HAP-1 (cell line): ENCODE results near the gene TRERF1.

ENCODE experiments used
- DNase-seq, 2 experiments: peaks; one replicate each; pipeline ENCODE4 v3.0.0-alpha.2; 2016 to 2020; ENCODE audit warnings: low spot score in 2 of 2
- H3K27me3 ChIP-seq: fragments of 250-450 bp; sonication (Bioruptor Pico); 2 replicates; pipeline ENCODE4 v1.5.1; 2020; ENCODE audit warnings: low read depth, mild to moderate bottlenecking, moderate library complexity
- H3K36me3 ChIP-seq: fragments of 250-450 bp; sonication (Bioruptor Pico); replicated peaks from 2 replicates; pipeline ENCODE4 v1.5.1; 2020; ENCODE audit warnings: mild to moderate bottlenecking
- H3K4me1 ChIP-seq: fragments of 250-450 bp; sonication (Bioruptor Pico); 2 replicates; pipeline ENCODE4 v1.5.1; 2020; ENCODE audit warnings: mild to moderate bottlenecking
- H3K4me3 ChIP-seq: fragments of 250-450 bp; sonication (Bioruptor Pico); 2 replicates; pipeline ENCODE4 v1.5.1; 2020; ENCODE audit warnings: mild to moderate bottlenecking, moderate library complexity
- H3K9me3 ChIP-seq: fragments of 250-450 bp; sonication (Bioruptor Pico); 2 replicates; pipeline ENCODE4 v1.5.1; 2020; ENCODE audit warnings: mild to moderate bottlenecking, moderate library complexity
- in situ Hi-C: fragments of 300-500 bp; cut with MboI; formaldehyde crosslinking; loops from 3 replicates; pipeline ENCODE4 v1.14.3; 2020; ENCODE audit warnings: low sequenced_read_pairs, inconsistent platforms, mixed read lengths

The TRERF1 gene

GRCh38 chr6:42426191-42426590 lies 25.5 kb downstream of the TRERF1 start:
- peaks cover 19% of the 10 kb centered on the region for H3K4me1 ChIP-seq
- H3K4me3 ChIP-seq, result no peak overlapping the region
- no peaks in the 10 kb centered on the region for H3K27me3 ChIP-seq
- no peak for DNase-seq
- in situ Hi-C loops, result no loop called here
- no peaks in the 10 kb centered on the region for H3K36me3 ChIP-seq
- no peaks in the 10 kb centered on the region for H3K9me3 ChIP-seq

DNA sequence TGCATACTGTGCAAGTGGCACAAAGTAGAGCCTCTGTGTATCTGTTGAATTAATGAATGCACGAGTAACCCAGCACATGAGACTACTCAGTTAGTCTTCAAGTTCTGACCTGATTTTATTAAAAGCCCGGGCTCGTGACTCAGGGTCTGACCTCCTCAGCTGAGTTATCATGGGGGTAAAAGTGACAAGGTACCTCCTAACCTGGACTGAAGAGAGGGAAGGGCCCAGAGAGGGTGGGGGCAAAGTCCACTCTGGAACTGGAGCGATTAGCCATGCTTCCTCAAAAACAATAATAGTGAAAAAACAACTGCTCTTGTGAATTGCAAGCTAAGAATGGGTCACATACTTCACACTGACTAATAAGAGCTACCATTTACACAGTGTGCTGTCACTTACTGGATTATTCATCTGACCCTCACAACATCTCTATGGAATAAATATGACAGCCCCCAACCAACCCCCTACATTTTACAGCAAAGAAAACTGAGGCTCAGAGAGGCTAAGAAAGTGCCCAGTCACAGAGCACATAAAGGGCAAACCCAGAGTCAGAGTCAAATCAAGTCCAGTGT lies 26.7 kb downstream of the TRERF1 start:
- Histone ChIP-seq H3K36me3 (no peaks in the 10 kb centered on the region), H3K4me1 (peaks cover 18% of the 10 kb centered on the region), H3K9me3 (no peaks in the 10 kb centered on the region), H3K27me3 (no peaks in the 10 kb centered on the region), H3K4me3 (no peak overlapping the region)
- no peak for DNase-seq
- in situ Hi-C loops, result no loop called here

DNA sequence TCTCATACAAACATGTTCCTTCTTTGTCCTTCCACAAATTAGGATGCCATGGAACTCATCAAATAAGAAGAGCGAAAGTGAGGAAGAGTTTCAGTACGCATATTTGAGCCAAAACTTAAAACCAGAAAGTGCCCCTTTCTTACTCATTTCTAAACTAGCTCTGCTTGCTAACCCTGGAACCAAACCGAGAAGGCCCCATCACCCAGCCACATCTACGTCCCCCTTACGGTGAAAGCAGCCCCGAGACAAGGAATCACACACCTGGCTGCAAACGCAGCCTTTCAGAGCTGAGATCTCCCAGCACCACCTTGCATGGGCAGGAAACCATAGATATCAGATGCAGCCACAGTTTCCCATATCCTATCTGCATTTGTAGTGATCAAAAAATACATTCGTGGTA lies 28.5 kb downstream of the TRERF1 start:
- no peaks in the 10 kb centered on the region for H3K36me3 ChIP-seq
- H3K4me1 ChIP-seq, result peaks cover 5% of the 10 kb centered on the region
- in situ Hi-C loops, result no loop called here
- no peaks in the 10 kb centered on the region for H3K27me3 ChIP-seq
- H3K4me3 ChIP-seq, result no peak overlapping the region
- no peak for DNase-seq
- H3K9me3 ChIP-seq, result no peaks in the 10 kb centered on the region

- H3K4me3 ChIP-seq, result no peak overlapping the region
- DNase-seq, result no peak
- no peaks in the 10 kb centered on the region for H3K4me1 ChIP-seq
- H3K9me3 ChIP-seq, result no peaks in the 10 kb centered on the region
- H3K36me3 ChIP-seq, result no peaks in the 10 kb centered on the region
- no peaks in the 10 kb centered on the region for H3K27me3 ChIP-seq
- in situ Hi-C loops, result no loop called here
Observed at GRCh38 chr6:42420741-42421140, 31.0 kb downstream of the TRERF1 start.

GRCh38 chr6:42419490-42420280 lies 32.0 kb downstream of the TRERF1 start:
- no peak overlapping the region for H3K4me3 ChIP-seq
- H3K4me1 ChIP-seq, result peaks cover 2% of the 10 kb centered on the region
- no peak for DNase-seq
- in situ Hi-C loops, result no loop called here
- no peaks in the 10 kb centered on the region for H3K9me3 ChIP-seq
- H3K36me3 ChIP-seq, result no peaks in the 10 kb centered on the region
- no peaks in the 10 kb centered on the region for H3K27me3 ChIP-seq

DNA sequence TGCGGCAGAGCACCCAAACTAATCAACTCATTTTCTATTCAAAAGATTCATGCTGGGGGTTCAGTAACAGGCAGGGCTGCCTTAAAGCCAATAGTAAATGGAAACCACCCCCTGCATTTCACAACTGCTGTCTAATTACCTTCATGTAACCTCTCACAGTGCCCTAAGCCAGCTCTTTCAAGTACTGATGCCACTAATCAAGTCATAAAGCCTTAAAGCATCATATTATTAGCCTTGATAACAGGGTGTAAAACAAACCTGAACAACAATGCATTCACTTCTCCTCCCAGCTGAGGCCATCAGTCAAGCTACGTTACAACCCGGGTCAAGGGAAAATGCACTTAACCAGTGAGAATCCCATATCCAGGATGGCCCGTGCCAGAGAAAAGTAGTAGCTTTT lies 33.0 kb downstream of the TRERF1 start:
- no peak overlapping the region for H3K4me3 ChIP-seq
- H3K4me1 ChIP-seq, result peaks cover 12% of the 10 kb centered on the region
- in situ Hi-C loops, result no loop called here
- no peaks in the 10 kb centered on the region for H3K9me3 ChIP-seq
- no peak for DNase-seq
- H3K27me3 ChIP-seq, result no peaks in the 10 kb centered on the region
- no peaks in the 10 kb centered on the region for H3K36me3 ChIP-seq

DNA sequence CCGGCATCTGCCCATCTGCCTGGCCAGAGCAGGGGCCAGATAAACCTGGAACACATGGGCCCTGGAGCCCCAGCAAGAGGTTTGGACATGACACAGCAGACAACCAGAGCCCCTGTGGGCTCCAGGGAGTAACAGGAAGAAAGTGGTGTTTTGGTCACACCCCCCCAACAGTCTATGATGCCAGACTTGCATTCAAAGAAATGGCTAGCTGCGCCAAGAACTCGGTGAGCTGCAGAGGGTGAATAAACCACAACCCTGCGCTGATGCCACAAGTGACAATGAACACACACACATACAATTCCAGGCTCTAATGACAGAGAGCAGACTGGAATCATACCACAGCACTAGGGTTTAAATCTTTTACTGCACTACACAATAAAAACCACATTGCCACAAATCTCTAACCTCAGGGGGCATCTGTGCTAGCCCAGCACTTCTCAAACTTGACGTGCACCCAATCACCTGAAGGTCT lies 34.0 kb downstream of the TRERF1 start:
- in situ Hi-C loops, result no loop called here
- Histone ChIP-seq H3K9me3 (no peaks in the 10 kb centered on the region), H3K27me3 (no peaks in the 10 kb centered on the region), H3K36me3 (no peaks in the 10 kb centered on the region), H3K4me3 (no peak overlapping the region), H3K4me1 (peaks cover 18% of the 10 kb centered on the region)
- DNase-seq, result no peak

DNA sequence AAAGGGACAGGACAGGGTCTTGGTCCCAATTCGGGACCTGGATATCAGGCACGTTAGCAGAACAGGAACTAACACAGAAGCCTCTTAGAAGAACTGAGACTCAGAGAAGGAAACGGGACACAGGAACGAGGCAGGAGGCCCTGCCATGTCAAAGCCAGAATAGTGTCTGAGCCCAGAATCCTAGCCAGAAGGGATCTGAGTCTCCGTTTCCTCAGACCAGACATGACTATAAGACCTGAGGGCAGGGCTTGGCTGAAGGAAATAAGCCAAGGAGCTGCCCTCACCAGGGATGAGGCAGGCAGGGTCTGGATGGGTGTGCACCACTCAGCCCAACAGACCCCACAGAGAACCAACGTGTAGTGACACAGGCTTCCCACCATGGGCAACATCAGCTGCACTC lies 40.3 kb downstream of the TRERF1 start:
- in situ Hi-C loops, result no loop called here
- DNase-seq, result no peak
- Histone ChIP-seq H3K27me3 (no peaks in the 10 kb centered on the region), H3K4me1 (peaks cover 40% of the 10 kb centered on the region), H3K9me3 (no peaks in the 10 kb centered on the region), H3K4me3 (no peak overlapping the region), H3K36me3 (no peaks in the 10 kb centered on the region)

DNA sequence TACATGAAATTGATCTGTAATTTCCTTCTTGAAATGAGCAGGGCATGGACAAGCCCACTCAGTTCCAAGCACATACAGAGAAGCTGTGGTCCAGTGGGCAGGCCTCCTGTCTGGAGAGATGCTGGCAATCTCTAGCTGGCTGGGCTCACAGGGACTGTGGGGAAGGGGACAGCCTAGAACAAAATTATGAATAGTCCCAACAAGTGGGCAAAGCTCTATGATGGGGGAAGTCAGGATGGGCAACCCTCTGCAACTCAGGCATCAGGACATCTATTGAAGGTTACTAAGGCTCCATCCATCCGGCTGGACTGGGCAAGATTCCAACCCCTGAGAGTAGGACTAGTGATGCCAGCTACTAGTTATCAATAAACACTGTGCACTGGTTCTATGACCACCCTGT lies 40.9 kb downstream of the TRERF1 start:
- DNase-seq, result no peak
- Histone ChIP-seq H3K4me1 (peaks cover 46% of the 10 kb centered on the region), H3K36me3 (no peaks in the 10 kb centered on the region), H3K9me3 (no peaks in the 10 kb centered on the region), H3K4me3 (no peak overlapping the region), H3K27me3 (no peaks in the 10 kb centered on the region)
- in situ Hi-C loops, result no loop called here

DNA sequence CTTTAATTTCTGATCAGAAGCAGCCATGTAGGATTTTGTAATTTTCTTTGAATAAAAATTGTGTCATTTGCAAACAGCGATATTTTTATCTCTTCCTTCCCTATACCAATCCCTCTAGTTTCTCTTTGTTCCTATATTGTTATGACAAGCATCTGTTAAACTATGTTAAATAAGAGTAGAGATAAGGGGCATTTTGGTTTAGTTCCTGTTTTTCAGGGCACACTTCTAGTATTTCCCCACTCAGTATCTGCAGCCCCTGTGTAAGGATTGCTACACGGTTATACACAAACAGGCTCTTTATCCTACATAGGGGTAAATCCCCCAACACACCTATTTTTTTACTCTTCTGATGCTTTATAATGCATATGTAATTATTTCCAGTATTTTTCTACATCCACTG lies 42.1 kb downstream of the TRERF1 start:
- DNase-seq, result no peak
- peaks cover 53% of the 10 kb centered on the region for H3K4me1 ChIP-seq

GRCh38 chr6:42407379-42407778 lies 44.3 kb downstream of the TRERF1 start:
- H3K4me1 ChIP-seq, result peaks cover 47% of the 10 kb centered on the region
- DNase-seq, result no peak

More for the DNA sequence above, 42.1 kb downstream of the TRERF1 start:
- H3K4me3 ChIP-seq, result no peak overlapping the region
- in situ Hi-C loops, result no loop called here
- no peaks in the 10 kb centered on the region for H3K9me3 ChIP-seq
- H3K27me3 ChIP-seq, result no peaks in the 10 kb centered on the region
- H3K36me3 ChIP-seq, result no peaks in the 10 kb centered on the region

DNA sequence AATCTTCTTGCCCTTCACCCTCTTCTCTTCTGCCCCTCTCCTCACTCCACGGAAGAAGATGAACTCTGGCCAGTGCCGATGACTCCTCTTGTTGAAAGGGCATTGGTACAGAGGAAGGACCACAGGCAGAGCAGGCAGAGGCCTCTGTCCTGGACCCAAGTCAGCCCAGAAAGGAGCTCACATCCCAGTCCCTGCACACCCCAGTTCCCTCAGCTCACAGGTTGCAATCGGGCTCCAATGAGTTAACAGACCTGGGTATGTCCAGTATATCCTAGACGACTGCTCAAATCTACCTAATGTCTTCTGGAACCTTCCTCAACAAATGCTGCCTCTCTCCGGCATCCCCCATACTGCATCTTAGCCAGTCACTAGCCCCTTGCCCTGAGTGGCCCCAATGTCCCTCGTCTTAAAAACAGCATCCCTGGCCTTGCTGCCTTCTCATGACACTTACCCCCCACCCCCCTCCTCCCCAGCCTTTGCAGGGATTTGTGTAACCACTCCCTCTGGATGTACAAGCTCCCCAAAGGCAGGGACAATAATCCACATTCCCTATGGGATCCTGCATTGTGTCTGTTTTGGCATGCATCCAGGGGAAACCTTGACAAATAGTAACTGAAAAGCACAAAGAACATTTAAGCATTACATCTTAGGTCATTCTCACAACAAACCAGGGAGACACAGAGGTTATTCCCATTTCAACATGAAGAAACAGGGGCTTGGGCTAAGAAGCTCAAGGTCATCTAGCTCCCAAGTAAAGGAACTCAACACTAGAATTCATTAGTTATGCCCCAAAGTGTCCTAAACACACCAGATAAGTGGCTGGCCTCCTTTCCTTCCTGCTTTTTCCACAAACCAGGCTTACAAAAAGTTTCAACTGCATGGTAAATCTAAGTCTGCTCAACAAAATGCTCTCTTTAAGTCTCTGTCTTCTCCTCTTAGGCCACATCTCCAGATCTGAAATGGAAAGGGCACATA lies 45.1 kb downstream of the TRERF1 start:
- Histone ChIP-seq H3K27me3 (no peaks in the 10 kb centered on the region), H3K36me3 (no peaks in the 10 kb centered on the region), H3K4me3 (no peak overlapping the region), H3K4me1 (peaks cover 47% of the 10 kb centered on the region), H3K9me3 (no peaks in the 10 kb centered on the region)
- in situ Hi-C loops, result no loop called here
- DNase-seq, result peak; percentile 93 to 94

More at GRCh38 chr6:42407379-42407778, 44.3 kb downstream of the TRERF1 start:
- Histone ChIP-seq H3K4me3 (no peak overlapping the region), H3K9me3 (no peaks in the 10 kb centered on the region), H3K36me3 (no peaks in the 10 kb centered on the region), H3K27me3 (no peaks in the 10 kb centered on the region)
- in situ Hi-C loops, result no loop called here

DNA sequence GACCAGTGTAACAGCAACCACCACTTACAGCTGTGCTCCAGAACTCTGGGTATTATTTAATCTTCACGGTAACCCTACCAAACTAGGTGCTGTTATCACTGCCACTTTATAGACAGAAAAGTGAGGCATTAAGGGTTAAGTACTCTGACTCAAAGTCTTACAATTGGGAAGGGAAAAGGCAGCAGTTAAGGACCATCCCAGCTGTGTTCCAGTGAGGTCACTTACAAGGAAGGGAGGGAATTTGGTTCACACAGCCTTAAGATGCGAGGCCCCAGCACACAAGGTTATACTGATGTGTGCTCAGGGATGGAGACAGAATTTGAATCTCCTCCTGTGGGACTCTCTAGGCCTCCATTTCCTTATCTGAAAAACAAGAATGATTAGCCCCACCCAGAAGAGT lies 46.7 kb downstream of the TRERF1 start:
- Histone ChIP-seq H3K36me3 (no peaks in the 10 kb centered on the region), H3K9me3 (no peaks in the 10 kb centered on the region), H3K27me3 (no peaks in the 10 kb centered on the region), H3K4me3 (no peak overlapping the region), H3K4me1 (peaks cover 47% of the 10 kb centered on the region)
- in situ Hi-C loops, result no loop called here
- DNase-seq, result no peak

DNA sequence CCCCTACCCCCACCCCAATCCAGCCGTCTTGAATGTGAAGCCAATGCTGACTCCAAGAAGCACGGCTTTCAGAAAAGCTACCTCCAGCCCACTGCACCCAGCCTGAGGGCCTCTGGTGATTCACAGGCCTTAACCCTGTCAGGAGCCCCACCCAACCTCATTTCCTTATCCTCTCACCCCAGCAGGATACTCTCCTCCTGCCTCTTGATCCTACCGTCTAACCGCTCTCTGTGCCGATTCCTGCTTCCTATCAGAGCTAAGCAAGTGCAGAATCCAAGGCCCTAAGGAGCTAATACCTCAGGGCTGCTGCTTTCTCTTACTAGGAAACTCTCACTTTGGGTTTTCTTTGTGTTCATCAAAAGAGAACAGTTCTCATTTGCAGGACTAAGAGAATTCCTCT lies 47.2 kb downstream of the TRERF1 start:
- H3K4me1 ChIP-seq, result peaks cover 42% of the 10 kb centered on the region
- H3K36me3 ChIP-seq, result no peaks in the 10 kb centered on the region
- no peaks in the 10 kb centered on the region for H3K27me3 ChIP-seq
- H3K4me3 ChIP-seq, result no peak overlapping the region
- peak; percentile 69 for DNase-seq
- H3K9me3 ChIP-seq, result no peaks in the 10 kb centered on the region
- in situ Hi-C loops, result no loop called here
